Muscle of back (tissue), 11 donors: ENCODE data around the gene MSH3. TPM values are rescaled to one million over a fixed set of nuclear protein-coding genes. Genes with fewer than 3 reads are reported as not detected.
A peak's percentile ranks its signal among the peaks of the same experiment; 100 is the strongest.
"Not testable (repeated sequence)": the region's sequence is repeated elsewhere in the genome, so short reads cannot be mapped to it uniquely, and the experiment has no call there.

ENCODE experiments used
- DNase-seq, 3 donors: peaks; one replicate each; pipeline versions ENCODE4 v3.0.0 to v3.0.0-alpha.2; 2013
- polyA plus RNA-seq, 10 donors: library from polyadenylated mRNA; unstranded; fragments of 120-200 nt; gene quantifications; one replicate each; pipeline ENCODE4 v1.2.1, GENCODE V29; 2013; ENCODE audit not compliant: insufficient read length in 10 of 10

MSH3 gene
- polyA plus RNA-seq, 10 donors = 8.3 to 13.3 (median 9.9) TPM

- peak; percentile 25 to 39 (median 31) for DNase-seq
Observed at GRCh38 chr5:80754900-80755299, 100.4 kb downstream of the MSH3 start.

DNA sequence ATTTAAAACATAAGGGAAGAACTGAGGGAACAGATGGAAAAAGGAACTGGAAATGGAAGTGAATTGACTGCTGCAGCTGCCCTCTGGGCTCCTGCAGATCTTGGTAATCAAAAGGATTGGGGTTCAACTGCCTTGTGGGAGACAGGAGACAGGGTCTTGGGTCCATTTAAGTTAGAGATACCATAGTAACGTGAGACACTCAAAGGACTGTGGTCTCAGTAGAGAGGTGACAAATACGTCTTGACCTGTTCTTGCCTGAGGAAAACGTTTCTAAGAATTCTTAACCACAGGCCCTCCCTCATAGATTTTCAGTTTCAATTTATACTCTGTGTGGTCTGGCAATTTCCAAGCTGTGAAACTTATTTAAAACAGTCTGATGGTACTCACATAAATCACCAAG, 101.2 kb downstream of the MSH3 start:
- DNase-seq = no peak

- DNase-seq = no peak
Observed at GRCh38 chr5:80756292-80756691, 101.8 kb downstream of the MSH3 start.

DNA sequence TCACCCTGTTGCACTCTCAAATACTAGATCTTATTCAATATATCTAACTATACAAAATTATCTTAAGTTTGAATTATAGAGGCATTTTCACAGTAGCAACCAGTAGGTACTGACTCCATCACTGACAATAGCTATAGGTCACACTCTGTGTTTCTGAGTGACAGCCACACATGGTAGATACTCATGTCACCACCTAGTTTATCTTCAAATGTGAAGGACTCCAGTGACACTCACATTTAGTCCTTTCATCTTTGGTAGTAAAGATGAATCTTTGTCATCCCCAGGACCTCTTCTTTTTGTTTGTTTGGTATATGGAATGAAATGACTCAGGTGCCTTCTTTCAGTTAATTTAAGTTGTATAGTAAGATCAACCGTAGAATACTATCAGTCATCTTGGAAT, 102.8 kb downstream of the MSH3 start:
- DNase-seq = peak in 1 of 3 donors; percentile 13

DNA sequence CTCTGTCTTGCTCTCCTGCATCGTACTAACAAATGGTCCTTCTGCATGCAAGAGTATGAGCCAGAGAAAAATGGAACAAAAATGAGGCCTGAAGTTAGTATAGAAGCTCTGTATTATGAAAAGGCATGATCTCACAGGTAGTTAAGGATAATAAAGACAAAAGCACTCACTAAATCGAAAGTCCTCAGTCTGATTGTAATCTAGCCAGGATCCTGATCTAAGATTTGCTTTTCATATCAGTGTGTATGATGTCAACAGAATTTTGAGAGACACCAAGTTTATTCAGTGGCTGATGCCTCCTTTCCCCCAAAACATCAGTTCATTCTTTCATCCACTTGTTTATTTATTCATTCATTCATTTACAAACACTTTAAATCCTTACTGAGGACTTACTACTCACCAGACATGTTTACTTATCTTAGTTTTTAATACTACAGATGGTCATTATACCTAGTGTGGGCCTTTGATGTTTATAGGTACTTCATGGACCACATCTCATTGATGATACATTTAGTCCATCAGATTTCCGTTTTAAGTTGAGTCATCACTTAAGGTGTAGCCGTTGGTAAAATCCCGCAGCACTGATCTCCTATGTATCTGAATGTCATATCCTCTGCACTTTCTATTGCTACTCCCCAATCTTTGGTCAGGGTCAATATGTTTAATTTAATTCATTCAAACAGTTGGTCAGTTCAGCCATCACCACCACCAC, 105.6 kb downstream of the MSH3 start:
- no peak for DNase-seq

DNA sequence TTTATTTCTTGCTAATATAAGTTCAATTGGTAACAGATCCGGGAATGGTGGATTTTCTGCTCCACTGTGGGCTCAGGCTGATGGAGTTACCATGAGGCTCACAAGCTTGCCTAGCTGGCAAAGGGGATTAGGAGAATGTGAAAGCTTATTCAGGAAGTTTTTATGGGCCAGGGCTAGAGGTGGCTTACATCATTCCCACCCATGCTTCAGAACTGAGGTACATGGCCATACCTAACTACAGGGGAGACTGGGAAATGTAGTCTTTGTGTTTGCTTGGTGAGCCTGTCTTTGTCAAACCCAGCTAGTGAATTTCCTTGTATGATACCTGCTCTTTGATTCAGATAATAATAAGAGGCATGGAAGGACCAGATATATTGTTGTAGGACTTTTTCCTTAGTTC, 106.2 kb downstream of the MSH3 start:
- DNase-seq = no peak

DNA sequence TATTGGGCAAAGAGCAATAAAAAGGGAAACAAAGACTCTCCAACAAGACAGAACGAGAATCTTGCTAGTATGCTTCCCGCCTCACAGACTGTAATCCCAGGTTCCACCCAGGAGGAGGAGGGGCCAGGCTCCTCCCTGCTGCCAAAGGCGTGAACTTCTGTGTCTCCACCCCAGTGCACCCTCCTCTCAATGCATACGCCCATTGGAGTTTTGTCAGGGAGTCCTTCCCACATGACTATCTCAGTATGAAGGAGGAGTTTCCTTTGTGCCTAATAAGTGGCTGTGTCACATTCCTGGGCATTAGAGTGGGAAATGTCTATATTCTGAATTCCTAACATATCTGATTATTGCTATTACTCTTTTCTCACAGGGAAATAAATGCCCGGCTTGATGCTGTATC, 106.7 kb downstream of the MSH3 start:
- no peak for DNase-seq

- no peak for DNase-seq
Observed at GRCh38 chr5:80761966-80762365, 107.5 kb downstream of the MSH3 start.

GRCh38 chr5:80762573-80762972, 108.1 kb downstream of the MSH3 start:
- DNase-seq = no peak

DNA sequence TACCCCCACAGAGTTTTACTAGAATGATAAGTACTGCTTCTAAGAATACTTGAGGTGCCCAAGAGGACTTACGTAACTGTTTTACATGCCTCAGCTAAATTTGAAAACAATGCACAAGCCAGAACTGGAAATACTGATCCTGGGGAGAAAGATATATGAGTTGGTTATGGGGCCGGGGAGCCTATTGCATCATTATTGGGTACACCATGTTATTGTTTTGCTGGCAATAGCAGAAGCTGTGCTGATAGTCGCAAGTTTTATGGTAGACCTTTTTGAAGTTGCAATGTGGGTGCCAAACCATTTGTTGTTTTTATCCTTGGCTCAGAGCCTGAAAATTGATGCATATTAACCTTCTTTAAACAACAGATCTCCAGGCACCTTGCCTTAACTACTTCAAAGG, 108.8 kb downstream of the MSH3 start:
- DNase-seq = no peak

GRCh38 chr5:80763873-80764647, 109.6 kb downstream of the MSH3 start:
- DNase-seq = no peak

GRCh38 chr5:80764786-80765185, 110.3 kb downstream of the MSH3 start:
- DNase-seq = no peak

DNA sequence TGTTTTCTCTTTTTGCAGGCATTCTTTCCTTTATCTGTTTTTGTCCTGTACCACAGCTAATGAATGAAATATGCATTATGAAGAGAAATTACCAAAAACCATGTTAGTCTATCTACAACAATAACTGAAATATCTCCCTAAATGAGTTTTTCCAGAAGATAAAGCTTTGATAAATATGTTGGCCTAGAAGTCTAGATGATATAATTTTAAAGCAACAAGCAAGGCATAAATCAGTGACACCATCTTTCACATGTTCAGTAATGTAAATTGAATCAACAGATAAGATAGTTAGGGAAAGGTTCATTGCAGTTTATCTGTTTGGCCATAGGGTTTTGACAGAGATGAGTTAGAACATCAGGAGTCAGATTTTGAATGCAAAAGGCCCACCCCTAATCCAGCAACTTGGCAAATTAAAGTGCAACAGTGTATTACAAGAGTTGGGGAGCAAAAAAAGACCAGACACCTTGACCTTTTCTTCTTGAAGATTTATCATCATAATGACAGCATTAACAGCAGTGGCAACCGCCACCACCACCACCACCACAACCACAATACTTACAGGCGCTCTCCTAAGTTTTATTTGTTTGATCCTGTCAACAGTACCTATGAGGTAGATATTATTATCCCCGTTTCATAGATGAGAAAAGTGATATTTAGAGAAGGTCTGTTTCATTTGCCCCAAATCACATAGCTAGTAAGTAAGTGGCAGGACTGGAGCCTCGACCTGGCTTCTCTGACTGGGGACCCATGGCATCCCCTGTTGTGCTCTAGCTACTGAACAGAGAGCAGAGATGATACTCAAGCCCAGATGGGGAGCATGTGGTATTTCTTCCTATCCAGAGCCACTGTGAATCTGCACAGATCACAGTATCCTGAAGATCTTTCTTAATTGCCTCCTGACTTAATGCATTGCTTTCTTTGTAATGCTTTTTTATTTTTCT, 123.2 kb downstream of the MSH3 start:
- no peak for DNase-seq

DNA sequence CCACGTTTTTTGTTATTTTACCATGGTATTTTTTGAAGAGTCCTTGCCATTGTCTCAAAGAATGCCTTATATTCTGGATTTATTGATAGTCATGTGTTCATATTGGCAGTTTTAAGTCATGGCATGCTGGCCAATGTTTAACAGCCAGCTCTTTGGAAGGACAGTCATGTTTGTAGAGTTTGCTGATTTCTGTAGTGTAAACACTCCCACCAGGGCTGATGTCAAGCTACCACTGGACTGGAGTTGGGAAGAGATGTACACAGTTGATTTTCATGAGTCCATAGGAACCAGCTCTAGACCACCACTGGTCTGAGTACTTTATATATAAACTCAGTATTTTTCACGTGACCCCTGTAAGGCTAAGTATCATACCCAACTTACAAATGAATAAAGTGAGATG, 125.6 kb downstream of the MSH3 start:
- DNase-seq = no peak

- no peak for DNase-seq
Observed at GRCh38 chr5:80780761-80781285, 126.4 kb downstream of the MSH3 start.

GRCh38 chr5:80781356-80781755, 126.9 kb downstream of the MSH3 start:
- DNase-seq = no peak

DNA sequence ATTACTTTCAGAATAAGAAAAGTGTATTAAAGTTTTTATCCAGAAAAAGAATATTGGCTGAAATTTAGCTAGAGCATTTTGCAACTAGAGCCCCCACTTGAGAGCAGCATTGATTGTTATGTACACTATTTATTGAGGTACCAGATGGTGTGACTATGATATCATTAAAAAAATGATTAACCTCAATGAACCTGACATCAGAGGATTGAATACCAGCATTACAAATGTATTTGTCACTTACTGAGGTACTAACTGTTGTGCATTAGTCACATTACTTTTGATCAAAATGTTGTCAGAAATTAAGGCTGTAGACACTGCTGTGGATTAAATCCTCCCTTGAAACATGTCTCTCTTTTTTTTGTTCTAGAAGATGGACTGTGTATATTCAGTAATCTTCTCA, 128.2 kb downstream of the MSH3 start:
- DNase-seq = no peak

GRCh38 chr5:80783751-80784150, 129.3 kb downstream of the MSH3 start:
- DNase-seq = not testable (repeated sequence)

- no peak for DNase-seq
Observed at GRCh38 chr5:80784451-80784850, 130.0 kb downstream of the MSH3 start.

DNA sequence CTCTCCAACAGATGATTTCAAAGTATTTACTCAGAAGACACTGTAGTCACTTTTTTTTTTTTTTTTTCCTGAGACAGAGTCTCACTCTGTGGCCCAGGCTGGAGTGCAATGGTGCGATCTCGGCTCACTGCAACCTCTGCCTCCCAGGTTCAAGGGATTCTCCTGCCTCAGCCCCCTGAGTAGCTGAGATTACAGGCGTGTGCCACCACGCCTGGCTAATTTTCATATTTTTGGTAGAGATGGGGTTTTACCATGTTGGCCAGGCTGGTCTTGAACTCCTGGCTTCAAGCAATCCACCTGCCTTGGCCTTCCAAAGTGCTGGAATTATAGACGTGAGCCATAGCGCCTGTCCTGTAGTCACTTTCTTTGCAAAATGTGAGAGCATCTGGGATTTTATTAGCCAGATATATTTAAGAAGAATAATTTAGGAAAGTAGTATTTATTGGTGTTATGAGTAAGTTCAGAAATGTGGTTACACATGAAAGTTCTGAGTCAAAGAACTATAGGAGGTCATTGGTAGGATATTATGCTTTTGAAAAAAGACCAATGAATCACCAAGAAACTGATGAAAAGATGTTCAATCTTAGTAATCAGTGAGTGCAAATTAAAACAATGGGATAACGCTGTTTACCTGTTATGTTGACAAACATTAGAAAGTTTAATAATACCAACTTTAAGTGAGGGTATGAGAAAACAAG, 135.0 kb downstream of the MSH3 start:
- DNase-seq = not testable (repeated sequence)

DNA sequence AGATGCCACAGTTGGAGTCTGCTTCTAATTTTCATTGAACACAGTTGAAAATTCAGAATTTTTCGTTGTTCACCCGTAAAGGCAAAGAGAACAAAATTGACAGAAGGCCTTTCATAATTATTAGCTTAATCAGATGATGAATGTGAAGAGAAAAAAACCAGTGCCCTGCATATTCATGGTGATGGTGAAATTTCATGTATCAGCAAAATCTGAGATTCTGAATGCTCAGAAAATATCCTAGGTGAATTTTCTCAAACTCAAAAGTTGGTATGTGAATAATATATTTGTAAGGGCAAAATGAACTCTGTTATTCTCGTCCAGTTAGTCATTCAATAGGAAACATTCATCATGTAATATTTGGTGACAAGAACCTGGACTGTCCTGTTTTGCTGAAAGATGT, 136.2 kb downstream of the MSH3 start:
- DNase-seq = no peak
